Tibial nerve (tissue), 4 donors: ENCODE results near the gene CYTH3. TPM values are rescaled to one million over a fixed set of nuclear protein-coding genes. Genes with fewer than 3 reads are reported as not detected.

ENCODE experiments used
- DNase-seq, 2 donors: peaks; one replicate each; pipeline ENCODE4 v3.0.0-alpha.2; 2019; ENCODE audit warnings: low spot score in 2 of 2
- H3K27ac ChIP-seq, 4 donors: fragments of 200-600 bp; sonication (generic) in 3 of 4; one replicate each; pipeline ENCODE4 v1.5.1; 2017 to 2019; ENCODE audit warnings: mild to moderate bottlenecking in 1 of 4
- H3K27me3 ChIP-seq, 2 donors: fragments of 200-600 bp; sonication (generic) in 1 of 2; one replicate each; pipeline versions ENCODE4 v1.5.1 to v1.6.0; 2017 to 2019
- H3K36me3 ChIP-seq, 3 donors: fragments of 200-600 bp; sonication (generic); one replicate each; pipeline ENCODE4 v1.5.1; 2018 to 2019
- H3K4me1 ChIP-seq, 4 donors: fragments of 200-600 bp; sonication (generic) in 3 of 4; one replicate each; pipeline ENCODE4 v1.5.1; 2017 to 2019
- H3K4me3 ChIP-seq, 4 donors: fragments of 200-600 bp; sonication (generic) in 3 of 4; one replicate each; pipeline ENCODE4 v1.5.1; 2017 to 2019; ENCODE audit warnings: mild to moderate bottlenecking in 1 of 4, moderate library complexity in 1 of 4
- H3K9me3 ChIP-seq, 4 donors: fragments of 200-600 bp; sonication (generic) in 3 of 4; one replicate each; pipeline ENCODE4 v1.5.1; 2017 to 2019
- CTCF ChIP-seq, 5 experiments: fragments of 200-600 bp in 3 of 5; fragments of 450-650 bp in 2 of 5; sonication (generic) in 3 of 5; IDR thresholded peaks; one replicate each; pipeline ENCODE4 v1.5.1; 2016 to 2019; ENCODE audit warnings: antibody characterized with exemption in 5 of 5, mild to moderate bottlenecking in 3 of 5, moderate library complexity in 2 of 5
- EP300 ChIP-seq, 2 donors: sonication (generic); formaldehyde crosslinking; IDR thresholded peaks; one replicate each; pipeline ENCODE4 v1.6.1; 2017; ENCODE audit warnings: antibody characterized with exemption in 2 of 2, mild to moderate bottlenecking in 1 of 2
- POLR2A ChIP-seq, 2 donors: fragments of 450-650 bp; IDR thresholded peaks; one replicate each; pipeline ENCODE4 v1.6.1; 2017; ENCODE audit warnings: antibody characterized with exemption in 2 of 2, mild to moderate bottlenecking in 2 of 2, moderate library complexity in 2 of 2
- WGBS, 2 donors: methylation state at CpG; one replicate each; pipeline ENCODE4 v1.1.5; 2018; 5-methylcytosine and 5-hydroxymethylcytosine counted together
- total RNA-seq, 4 donors: library from RNA; depleted of rRNA; stranded (reverse); fragments of >200 nt; gene quantifications; one replicate each; pipeline ENCODE4 v1.1.0, GENCODE V29; 2016

CYTH3 gene
- total RNA-seq, 4 donors from 2014 or later, result 49.2 to 61.2 (median 53.2) TPM

- TF ChIP-seq CTCF (IDR thresholded peaks at IDR 0.05) (no peak), EP300 (IDR thresholded peaks at IDR 0.05) (no peak)
- Histone ChIP-seq H3K4me1 (peaks cover 0 to 29% (median 1%) of the 10 kb centered on the region in 4 donors), H3K27me3 (no peaks in the 10 kb centered on the region), H3K27ac (peak overlapping the region in 3 of 4 donors; percentile 46 to 80 (median 65)), H3K36me3 (peaks cover 3 to 83% (median 6%) of the 10 kb centered on the region in 3 donors), H3K9me3 (no peaks in the 10 kb centered on the region), H3K4me3 (no peak overlapping the region)
- 78 to 81% methylated on average over 18 to 20 of the region's 24 CpGs for WGBS, 2 donors
- no peak for DNase-seq
Observed at GRCh38 chr7:6159524-6160031, 112.8 kb downstream of the CYTH3 start.

GRCh38 chr7:6159097-6159483 is 113.3 kb downstream of the CYTH3 start:
- Histone ChIP-seq H3K9me3 (no peaks in the 10 kb centered on the region), H3K36me3 (peaks cover 3 to 83% (median 5%) of the 10 kb centered on the region in 3 donors), H3K27ac (peak overlapping the region in 2 of 4 donors; percentile 65 to 80), H3K4me3 (no peak overlapping the region), H3K4me1 (peaks cover 0 to 29% (median 1%) of the 10 kb centered on the region in 4 donors), H3K27me3 (no peaks in the 10 kb centered on the region)
- TF ChIP-seq CTCF (IDR thresholded peaks at IDR 0.05), result no peak
- TF ChIP-seq EP300 (IDR thresholded peaks at IDR 0.05), result no peak
- TF ChIP-seq POLR2A (IDR thresholded peaks at IDR 0.05), result no peak
- 67 to 82% methylated on average over 11 of the region's 11 CpGs for WGBS, 2 donors
- DNase-seq, result no peak

GRCh38 chr7:6158424-6159096 is 113.9 kb downstream of the CYTH3 start:
- Histone ChIP-seq H3K36me3 (peaks cover 3 to 83% (median 10%) of the 10 kb centered on the region in 3 donors), H3K27ac (peak overlapping the region in 1 of 4 donors; percentile 65), H3K9me3 (no peaks in the 10 kb centered on the region), H3K4me1 (peaks cover 0 to 29% (median 1%) of the 10 kb centered on the region in 4 donors), H3K4me3 (no peak overlapping the region), H3K27me3 (no peaks in the 10 kb centered on the region)
- no peak for DNase-seq
- WGBS, 2 donors, result 79 to 80% methylated on average over 28 to 29 of the region's 29 CpGs
- TF ChIP-seq EP300 (IDR thresholded peaks at IDR 0.05) (no peak), CTCF (IDR thresholded peaks at IDR 0.05) (no peak), POLR2A (IDR thresholded peaks at IDR 0.05) (no peak)

- H3K4me1 ChIP-seq, result peaks cover 0 to 29% (median 1%) of the 10 kb centered on the region in 4 donors
- H3K9me3 ChIP-seq, result no peaks in the 10 kb centered on the region
- H3K4me3 ChIP-seq, result no peak overlapping the region
- TF ChIP-seq POLR2A (IDR thresholded peaks at IDR 0.05) (no peak), EP300 (IDR thresholded peaks at IDR 0.05) (no peak), CTCF (IDR thresholded peaks at IDR 0.05) (no peak)
- H3K27ac ChIP-seq, result no peak overlapping the region
- WGBS, 2 donors, result 90% methylated on average over 23 to 28 of the region's 28 CpGs
- H3K27me3 ChIP-seq, result no peaks in the 10 kb centered on the region
- H3K36me3 ChIP-seq, result peaks cover 3 to 83% (median 15%) of the 10 kb centered on the region in 3 donors
- no peak for DNase-seq
Observed at GRCh38 chr7:6157685-6158423, 114.6 kb downstream of the CYTH3 start.

GRCh38 chr7:6156734-6157133 is 115.7 kb downstream of the CYTH3 start:
- 93 to 95% methylated on average over 11 of the region's 11 CpGs for WGBS, 2 donors
- Histone ChIP-seq H3K4me3 (no peak overlapping the region), H3K4me1 (peaks cover 0 to 18% (median 0%) of the 10 kb centered on the region in 4 donors), H3K9me3 (no peaks in the 10 kb centered on the region), H3K36me3 (peaks cover 3 to 84% (median 15%) of the 10 kb centered on the region in 3 donors), H3K27ac (no peak overlapping the region), H3K27me3 (no peaks in the 10 kb centered on the region)
- no peak for TF ChIP-seq POLR2A (IDR thresholded peaks at IDR 0.05)
- no peak for TF ChIP-seq EP300 (IDR thresholded peaks at IDR 0.05)
- TF ChIP-seq CTCF (IDR thresholded peaks at IDR 0.05), result no peak
- DNase-seq, result no peak
